H9 (cell line): ENCODE results near the gene SSRP1. TPM values are rescaled to one million over a fixed set of nuclear protein-coding genes. Genes with fewer than 3 reads are reported as not detected.

ENCODE experiments used
- DNase-seq: peaks from one replicate; pipeline ENCODE4 v3.0.0-alpha.2; 2017
- H2AFZ ChIP-seq: one replicate; pipeline ENCODE4 v1.6.1; 2013; ENCODE audit warnings: mild to moderate bottlenecking, low read length, control low read depth, moderate library complexity
- H2AK5ac ChIP-seq: 2 replicates; pipeline ENCODE4 v1.6.1; 2013; ENCODE audit warnings: low read length, control low read depth, mixed read lengths; ENCODE audit not compliant: insufficient read length
- H2BK120ac ChIP-seq: one replicate; pipeline ENCODE4 v1.6.1; 2013; ENCODE audit warnings: low read depth, mild to moderate bottlenecking, low read length, control low read depth, inconsistent platforms; ENCODE audit not compliant: poor library complexity, severe bottlenecking
- H2BK12ac ChIP-seq: 2 replicates; pipeline ENCODE4 v1.6.1; 2013; ENCODE audit warnings: low read length, control low read depth, mixed read lengths, low read depth; ENCODE audit not compliant: insufficient read length
- H2BK15ac ChIP-seq: 2 replicates; pipeline ENCODE4 v1.6.1; 2013; ENCODE audit warnings: low read depth, low read length, control low read depth
- H2BK20ac ChIP-seq: one replicate; pipeline ENCODE4 v1.6.1; 2013; ENCODE audit warnings: low read depth, mild to moderate bottlenecking, low read length, control low read depth, inconsistent platforms; ENCODE audit not compliant: poor library complexity, severe bottlenecking
- H2BK5ac ChIP-seq: 2 replicates; pipeline ENCODE4 v1.6.1; 2013; ENCODE audit warnings: low read length, control low read depth, mixed read lengths; ENCODE audit not compliant: insufficient read length
- H3K14ac ChIP-seq: 2 replicates; pipeline ENCODE4 v1.6.1; 2013; ENCODE audit warnings: low read length, control low read depth; ENCODE audit not compliant: insufficient read depth
- H3K18ac ChIP-seq: 2 replicates; pipeline ENCODE4 v1.6.1; 2013; ENCODE audit warnings: low read depth, mild to moderate bottlenecking, mixed read lengths, low read length, control low read depth; ENCODE audit not compliant: insufficient read length
- H3K23ac ChIP-seq: 2 replicates; pipeline ENCODE4 v1.6.1; 2013; ENCODE audit warnings: low read length, control low read depth, mixed read lengths, low read depth; ENCODE audit not compliant: insufficient read length
- H3K23me2 ChIP-seq: 2 replicates; pipeline ENCODE4 v1.6.1; 2013; ENCODE audit warnings: low read depth, mild to moderate bottlenecking, mixed read lengths, low read length, control low read depth; ENCODE audit not compliant: insufficient read length, poor library complexity, severe bottlenecking
- H3K27ac ChIP-seq: 2 replicates; pipeline ENCODE4 v1.5.1; 2013; ENCODE audit warnings: low read length, control low read depth, mixed read lengths, low read depth; ENCODE audit not compliant: insufficient read length
- H3K27me3 ChIP-seq: 2 replicates; pipeline ENCODE4 v1.6.1; 2013; ENCODE audit warnings: low read length, control low read depth, inconsistent platforms; ENCODE audit not compliant: insufficient read depth
- H3K4ac ChIP-seq: 2 replicates; pipeline ENCODE4 v1.6.1; 2013; ENCODE audit warnings: low read depth, mild to moderate bottlenecking, control low read depth, inconsistent platforms, low read length, moderate library complexity
- H3K4me1 ChIP-seq: 2 replicates; pipeline ENCODE4 v1.6.1; 2013; ENCODE audit warnings: low read length, control low read depth, inconsistent platforms; ENCODE audit not compliant: insufficient read depth
- H3K4me2 ChIP-seq: 2 replicates; pipeline ENCODE4 v1.6.1; 2013; ENCODE audit warnings: low read length, control low read depth, mixed read lengths; ENCODE audit not compliant: insufficient read length, insufficient read depth
- H3K56ac ChIP-seq: 2 replicates; pipeline ENCODE4 v1.6.1; 2013; ENCODE audit warnings: low read depth, mild to moderate bottlenecking, mixed read lengths, low read length, control low read depth; ENCODE audit not compliant: insufficient read length
- H3K79me1 ChIP-seq: 2 replicates; pipeline ENCODE4 v1.6.1; 2013; ENCODE audit warnings: low read depth, mild to moderate bottlenecking, moderate library complexity, low read length, control low read depth, inconsistent platforms; ENCODE audit not compliant: insufficient read depth, poor library complexity, severe bottlenecking
- H3K79me2 ChIP-seq: 2 replicates; pipeline ENCODE4 v1.6.1; 2013; ENCODE audit warnings: low read length, control low read depth, inconsistent platforms; ENCODE audit not compliant: insufficient read depth
- H3K9ac ChIP-seq: 2 replicates; pipeline ENCODE4 v1.6.1; 2013; ENCODE audit warnings: low read length, control low read depth, mixed read lengths; ENCODE audit not compliant: insufficient read length; ENCODE audit errors: extremely low read depth
- H3K9me3 ChIP-seq: one replicate; pipeline ENCODE4 v1.6.1; 2013; ENCODE audit warnings: low read depth, low read length, inconsistent platforms; ENCODE audit not compliant: control insufficient read depth
- H3T11ph ChIP-seq: one replicate; pipeline ENCODE4 v1.6.1; 2013; ENCODE audit warnings: mild to moderate bottlenecking, low read length, control low read depth, inconsistent platforms
- H4K20me1 ChIP-seq: one replicate; pipeline ENCODE4 v1.6.1; 2013; ENCODE audit not compliant: control insufficient read depth, insufficient read length, insufficient read depth
- H4K5ac ChIP-seq: 2 replicates; pipeline ENCODE4 v1.6.1; 2013; ENCODE audit warnings: low read depth, mild to moderate bottlenecking, mixed read lengths, low read length, control low read depth; ENCODE audit not compliant: insufficient read length
- H4K8ac ChIP-seq: replicated peaks from 2 replicates; pipeline ENCODE4 v1.6.1; 2013; ENCODE audit warnings: low read length, control low read depth, mixed read lengths, low read depth; ENCODE audit not compliant: insufficient read length
- H4K91ac ChIP-seq: 2 replicates; pipeline ENCODE4 v1.6.1; 2013; ENCODE audit warnings: low read depth, mild to moderate bottlenecking, moderate library complexity, mixed read lengths, low read length, control low read depth; ENCODE audit not compliant: insufficient read length
- H3K27ac Mint-ChIP-seq, 3 experiments: 2 replicates in 2 of 3; 3 replicates in 1 of 3; pipeline ENCODE4 v1.8.0; 2020 to 2021; ENCODE audit warnings: mixed read lengths in 3 of 3, mild to moderate bottlenecking in 1 of 3, moderate library complexity in 1 of 3
- H3K27me3 Mint-ChIP-seq: 2 replicates; pipeline ENCODE4 v1.8.0; 2021; ENCODE audit warnings: low read depth, mild to moderate bottlenecking, moderate library complexity, mixed read lengths
- H3K36me3 Mint-ChIP-seq, 3 experiments: 2 replicates in 2 of 3; 3 replicates in 1 of 3; pipeline ENCODE4 v1.8.0; 2020 to 2021; ENCODE audit warnings: low read depth in 3 of 3, mixed read lengths in 3 of 3; ENCODE audit not compliant: insufficient read depth in 1 of 3
- H3K4me1 Mint-ChIP-seq, 2 experiments: 2 replicates each; pipeline ENCODE4 v1.8.0; 2020; ENCODE audit warnings: mixed read lengths in 2 of 2
- H3K4me3 Mint-ChIP-seq, 2 experiments: 2 replicates in 1 of 2; 3 replicates in 1 of 2; pipeline ENCODE4 v1.8.0; 2020 to 2021; ENCODE audit warnings: mild to moderate bottlenecking in 2 of 2, mixed read lengths in 2 of 2, moderate library complexity in 1 of 2
- H3K9me3 Mint-ChIP-seq, 2 experiments: 2 replicates in 1 of 2; 3 replicates in 1 of 2; pipeline ENCODE4 v1.8.0; 2020; ENCODE audit warnings: mild to moderate bottlenecking in 2 of 2, mixed read lengths in 2 of 2, moderate library complexity in 1 of 2
- CTCF ChIP-seq: fragments of 200-600 bp; sonication (generic); conservative IDR thresholded peaks from 3 replicates; pipeline ENCODE4 v1.8.0; 2021; ENCODE audit warnings: antibody characterized with exemption, mild to moderate bottlenecking
- WGBS: extraction: QIAGEN DNeasy Blood & Tissue Kit; methylation state at CpG from one replicate; pipeline ENCODE4 v1.1.7; 2013; ENCODE audit warnings: missing lambda C conversion rate, low lambda C conversion rate, mixed read lengths; ENCODE audit not compliant: insufficient read length; ENCODE audit errors: extremely low coverage; 5-methylcytosine and 5-hydroxymethylcytosine counted together
- total RNA-seq: library from RNA; stranded (reverse); gene quantifications from 2 replicates; pipeline ENCODE4 v1.2.1, GENCODE V29; 2021

SSRP1 gene
- total RNA-seq, 1 experiment from 2014 or later: 202 TPM

GRCh38 chr11:57368106-57368844 is 32.6 kb upstream of the SSRP1 start:
- no CpG with 5 or more reads among the region's 19 CpGs for WGBS
- Histone ChIP-seq H3K27me3 (no peaks in the 10 kb centered on the region), H2BK5ac (no peak overlapping the region)

More at GRCh38 chr11:57368106-57368844, 32.6 kb upstream of the SSRP1 start:
- Histone ChIP-seq H2AK5ac (no peak overlapping the region), H3K14ac (no peak overlapping the region), H2BK20ac (no peak overlapping the region), H3K4ac (no peak overlapping the region), H3K23me2 (no peaks in the 10 kb centered on the region), H2AFZ (no peak overlapping the region), H3K4me2 (no peak overlapping the region), H2BK12ac (no peak overlapping the region), H3K79me1 (no peaks in the 10 kb centered on the region), H4K5ac (no peak overlapping the region), H3K18ac (no peak overlapping the region), H3K9ac (no peak overlapping the region), H2BK120ac (no peak overlapping the region), H3K4me1 (peaks cover 6% of the 10 kb centered on the region), H4K8ac (no peak overlapping the region), H3T11ph (no peak overlapping the region), H2BK15ac (no peak overlapping the region), H4K91ac (no peak overlapping the region), H3K27ac (no peak overlapping the region), H4K20me1 (no peaks in the 10 kb centered on the region), H3K79me2 (no peaks in the 10 kb centered on the region), H3K23ac (no peak overlapping the region), H3K56ac (no peak overlapping the region), H3K9me3 (no peaks in the 10 kb centered on the region)
- Mint-ChIP-seq H3K27ac (no peak overlapping the region), H3K36me3 (no peaks in the 10 kb centered on the region), H3K9me3 (0 out of 5 replicates have a peak, but pooled peaks cover 0 to 2% of the 10 kb centered on the region in 2 experiments), H3K4me3 (no peak overlapping the region), H3K4me1 (peaks cover 24% of the 10 kb centered on the region in 2 experiments), H3K27me3 (peaks cover 26% of the 10 kb centered on the region)
- TF ChIP-seq CTCF: no peak
- no peak for DNase-seq
